MCF 10A (cell line): Measurements from ENCODE around the gene RBM47. TPM values are rescaled to one million over a fixed set of nuclear protein-coding genes. Genes with fewer than 3 reads are reported as not detected.

Experiments used
- BruUV-seq: library from RNA; stranded (reverse); fragments of 400-500 nt; replicated peaks from 2 replicates; lab custom pipeline; 2021; lab: Mats Ljungman, UMichigan
- CTCF ChIA-PET: fragments of 300-600 bp; sonication (Branson Sonifier 250); formaldehyde crosslinking; extraction: SDS; loops from one replicate; lab custom pipeline; 2021; ENCODE audit warnings: antibody characterized with exemption, inconsistent platforms; lab: Yijun Ruan, JAX
- POLR2A ChIA-PET: fragments of 300-600, 350-650 bp; sonication (Branson Sonifier 250); formaldehyde crosslinking; extraction: SDS; loops from one replicate; lab custom pipeline; 2020; ENCODE audit warnings: antibody characterized with exemption, inconsistent platforms; lab: Yijun Ruan, JAX
- DNase-seq: peaks from one replicate; pipeline ENCODE4 v3.0.0-alpha.2; 2018; ENCODE audit not compliant: unreplicated experiment
- H3K27ac Mint-ChIP-seq: one replicate; pipeline ENCODE4 v1.8.0; 2022; ENCODE audit warnings: mild to moderate bottlenecking, low read depth, mixed read lengths; ENCODE audit not compliant: unreplicated experiment
- H3K27me3 Mint-ChIP-seq: one replicate; pipeline ENCODE4 v1.8.0; 2022; ENCODE audit warnings: mixed read lengths; ENCODE audit not compliant: insufficient read depth, unreplicated experiment
- H3K36me3 Mint-ChIP-seq: one replicate; pipeline ENCODE4 v1.8.0; 2022; ENCODE audit warnings: mild to moderate bottlenecking, moderate library complexity, mixed read lengths; ENCODE audit not compliant: insufficient read depth, unreplicated experiment
- H3K4me1 Mint-ChIP-seq: one replicate; pipeline ENCODE4 v1.8.0; 2022; ENCODE audit warnings: mixed read lengths; ENCODE audit not compliant: insufficient read depth, unreplicated experiment
- H3K4me3 Mint-ChIP-seq: one replicate; pipeline ENCODE4 v1.8.0; 2022; ENCODE audit warnings: mild to moderate bottlenecking, moderate library complexity, mixed read lengths; ENCODE audit not compliant: unreplicated experiment
- H3K9me3 Mint-ChIP-seq: one replicate; pipeline ENCODE4 v1.8.0; 2022; ENCODE audit warnings: mixed read lengths; ENCODE audit not compliant: unreplicated experiment
- intact Hi-C: fragments of 100-400 bp; cut with micrococcal nuclease; formaldehyde crosslinking; loops from 2 replicates; pipeline ENCODE4 v1.14.1; 2022
- total RNA-seq: library from RNA; stranded (reverse); gene quantifications from 2 replicates; pipeline ENCODE4 v1.2.3, GENCODE V29; 2022
- TF ChIP-seq, protein P1 (sequence below): fragments of 200-600 bp; IDR thresholded peaks from one replicate; pipeline ENCODE4 v1.8.0; 2022; ENCODE audit warnings: antibody characterized with exemption, mild to moderate bottlenecking; ENCODE audit not compliant: unreplicated experiment

RBM47 gene
- total RNA-seq, 1 experiment from 2014 or later = 1.8 TPM

DNA sequence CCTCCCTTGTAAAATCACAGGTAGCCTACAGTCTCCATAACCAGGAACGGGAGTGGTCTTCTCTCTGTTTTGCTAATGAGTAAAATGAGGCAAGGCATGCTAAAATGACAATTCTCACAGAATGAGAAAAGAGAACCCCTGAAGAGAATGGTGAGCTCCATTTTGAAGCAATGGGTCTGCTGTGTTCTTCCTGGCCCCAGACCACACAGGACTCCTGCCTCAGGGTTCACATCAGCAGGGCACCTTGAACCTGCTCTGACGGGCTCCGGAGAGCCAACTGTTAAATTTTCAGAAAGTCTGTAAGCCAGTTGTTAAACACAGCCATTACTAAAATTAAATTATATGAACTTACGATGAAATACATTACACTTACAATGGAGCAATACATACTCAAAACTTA lies 32.1 kb upstream of the RBM47 start:
- POLR2A ChIA-PET = no interaction called here
- intact Hi-C loops = no loop called here
- TF ChIP-seq, protein P1, sequence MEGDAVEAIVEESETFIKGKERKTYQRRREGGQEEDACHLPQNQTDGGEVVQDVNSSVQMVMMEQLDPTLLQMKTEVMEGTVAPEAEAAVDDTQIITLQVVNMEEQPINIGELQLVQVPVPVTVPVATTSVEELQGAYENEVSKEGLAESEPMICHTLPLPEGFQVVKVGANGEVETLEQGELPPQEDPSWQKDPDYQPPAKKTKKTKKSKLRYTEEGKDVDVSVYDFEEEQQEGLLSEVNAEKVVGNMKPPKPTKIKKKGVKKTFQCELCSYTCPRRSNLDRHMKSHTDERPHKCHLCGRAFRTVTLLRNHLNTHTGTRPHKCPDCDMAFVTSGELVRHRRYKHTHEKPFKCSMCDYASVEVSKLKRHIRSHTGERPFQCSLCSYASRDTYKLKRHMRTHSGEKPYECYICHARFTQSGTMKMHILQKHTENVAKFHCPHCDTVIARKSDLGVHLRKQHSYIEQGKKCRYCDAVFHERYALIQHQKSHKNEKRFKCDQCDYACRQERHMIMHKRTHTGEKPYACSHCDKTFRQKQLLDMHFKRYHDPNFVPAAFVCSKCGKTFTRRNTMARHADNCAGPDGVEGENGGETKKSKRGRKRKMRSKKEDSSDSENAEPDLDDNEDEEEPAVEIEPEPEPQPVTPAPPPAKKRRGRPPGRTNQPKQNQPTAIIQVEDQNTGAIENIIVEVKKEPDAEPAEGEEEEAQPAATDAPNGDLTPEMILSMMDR = no peak
- no peak overlapping the region for H3K27ac Mint-ChIP-seq
- peaks cover 11% of the 10 kb centered on the region for H3K4me1 Mint-ChIP-seq
- no TSS peak for BruUV-seq
- CTCF ChIA-PET = no interaction called here
- DNase-seq = no peak
- no peaks in the 10 kb centered on the region for H3K9me3 Mint-ChIP-seq
- H3K4me3 Mint-ChIP-seq = no peak overlapping the region
- no peaks in the 10 kb centered on the region for H3K36me3 Mint-ChIP-seq
- no peaks in the 10 kb centered on the region for H3K27me3 Mint-ChIP-seq

DNA sequence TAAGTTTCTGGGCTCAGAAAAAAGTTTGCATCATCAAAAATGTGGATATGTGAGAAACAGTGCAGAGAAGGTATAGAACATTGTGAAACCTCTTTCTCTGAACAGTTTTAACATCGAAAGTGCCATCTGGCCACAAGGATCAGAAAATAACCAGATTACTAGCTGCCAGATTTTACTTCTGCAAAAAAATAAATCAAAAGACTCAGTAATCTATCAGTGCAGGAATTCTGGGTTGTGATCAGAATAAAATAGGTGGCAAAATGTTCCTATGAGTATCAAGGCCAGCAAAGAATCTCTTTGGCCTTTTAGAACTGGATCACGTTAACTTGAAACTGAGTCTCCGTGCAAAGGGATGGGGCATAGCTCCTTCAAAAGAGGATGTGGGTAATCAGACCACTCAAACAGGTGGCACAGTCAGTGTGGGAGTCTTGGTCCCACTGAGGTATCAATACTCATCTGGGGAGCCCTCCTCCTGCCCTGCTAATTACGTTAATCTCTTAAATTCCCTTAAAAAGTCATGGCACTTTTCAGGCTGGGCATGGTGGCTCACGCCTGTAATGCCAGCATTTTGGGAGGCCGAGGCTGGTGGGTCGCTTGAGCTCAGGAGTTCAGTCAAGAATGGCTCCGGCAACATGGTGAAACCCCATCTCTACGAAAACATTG lies 26.7 kb upstream of the RBM47 start:
- no peak overlapping the region for H3K4me3 Mint-ChIP-seq
- H3K9me3 Mint-ChIP-seq = no peaks in the 10 kb centered on the region
- no peak for DNase-seq
- intact Hi-C loops = no loop called here
- no TSS peak for BruUV-seq
- POLR2A ChIA-PET = no interaction called here
- H3K27me3 Mint-ChIP-seq = no peaks in the 10 kb centered on the region
- H3K4me1 Mint-ChIP-seq = peaks cover 5% of the 10 kb centered on the region
- TF ChIP-seq, protein P1 = no peak
- peaks cover 6% of the 10 kb centered on the region for H3K36me3 Mint-ChIP-seq
- no peak overlapping the region for H3K27ac Mint-ChIP-seq
- CTCF ChIA-PET = interaction anchor here (0.6 to 0.7 kb wide), 2 partner anchors 27 to 1873 kb away, joined by 3 read pairs; no protein-coding TSS in a partner anchor

DNA sequence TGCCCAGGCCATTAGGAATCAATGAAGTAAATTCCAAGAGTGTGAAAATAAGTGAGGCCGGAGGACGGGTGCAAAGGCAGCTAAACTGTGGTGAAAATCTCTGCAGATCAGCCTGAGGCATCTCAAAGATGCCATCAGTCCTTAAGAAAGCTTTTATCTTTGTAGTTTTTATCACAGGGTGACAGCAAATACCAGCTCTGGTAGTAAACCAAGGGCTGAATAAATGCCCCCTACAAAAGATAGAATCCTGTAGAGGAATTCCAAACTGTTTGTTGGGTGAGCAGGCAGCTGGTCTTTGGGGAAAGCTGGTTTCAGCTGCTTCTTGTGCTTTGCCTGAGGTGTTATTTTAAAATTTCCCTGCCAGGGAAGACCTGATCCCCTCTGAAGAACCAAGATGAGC lies 21.6 kb upstream of the RBM47 start:
- no TSS peak for BruUV-seq
- no peak overlapping the region for H3K27ac Mint-ChIP-seq
- intact Hi-C loops = no loop called here
- TF ChIP-seq, protein P1 = no peak
- peaks cover 5% of the 10 kb centered on the region for H3K4me1 Mint-ChIP-seq
- no peaks in the 10 kb centered on the region for H3K27me3 Mint-ChIP-seq
- CTCF ChIA-PET = interaction anchor here (2.1 kb wide), 1 partner anchor 20 kb away, joined by 6 read pairs; no protein-coding TSS in a partner anchor
- H3K36me3 Mint-ChIP-seq = peaks cover 6% of the 10 kb centered on the region
- H3K9me3 Mint-ChIP-seq = no peaks in the 10 kb centered on the region
- DNase-seq = no peak
- no peak overlapping the region for H3K4me3 Mint-ChIP-seq
- POLR2A ChIA-PET = no interaction called here

DNA sequence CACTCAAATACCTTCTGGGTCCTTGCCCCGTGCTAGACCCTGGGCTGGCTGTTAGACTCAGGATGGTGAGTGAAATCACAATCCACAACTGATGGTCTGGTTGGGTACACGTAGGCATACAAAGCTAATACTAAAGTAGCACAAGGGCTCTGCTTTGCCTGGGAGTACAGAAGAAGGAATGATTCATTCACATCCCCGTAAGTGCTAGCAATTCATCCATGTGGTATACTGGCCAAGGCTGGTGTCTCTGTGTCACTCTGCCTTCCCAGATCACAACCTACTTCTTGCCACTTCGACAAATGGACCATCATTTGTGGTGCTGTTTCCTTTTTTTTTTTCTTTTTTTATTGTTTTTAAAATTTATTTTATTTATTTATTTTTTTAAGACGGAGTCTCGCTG lies 19.7 kb upstream of the RBM47 start:
- no peaks in the 10 kb centered on the region for H3K9me3 Mint-ChIP-seq
- POLR2A ChIA-PET = no interaction called here
- CTCF ChIA-PET = interaction anchor here (1.1 kb wide), 1 partner anchor 14 kb away, joined by 4 read pairs; no protein-coding TSS in a partner anchor
- H3K27me3 Mint-ChIP-seq = no peaks in the 10 kb centered on the region
- DNase-seq = no peak
- no TSS peak for BruUV-seq
- no peak overlapping the region for H3K27ac Mint-ChIP-seq
- H3K36me3 Mint-ChIP-seq = peaks cover 6% of the 10 kb centered on the region
- TF ChIP-seq, protein P1 = no peak
- intact Hi-C loops = no loop called here
- no peak overlapping the region for H3K4me3 Mint-ChIP-seq
- peaks cover 5% of the 10 kb centered on the region for H3K4me1 Mint-ChIP-seq
